Subcutaneous abdominal adipose tissue (tissue), 5 donors: ENCODE data around the gene POU2F3.

Source experiments
- H3K27ac ChIP-seq: one replicate; pipeline ENCODE4 v1.7.0; 2013; ENCODE audit warnings: low read depth, mild to moderate bottlenecking, inconsistent platforms, low read length, moderate library complexity
- H3K27me3 ChIP-seq, 5 donors: one replicate each; pipeline ENCODE4 v1.7.0; 2013; ENCODE audit warnings: low read length in 5 of 5, inconsistent platforms in 1 of 5; ENCODE audit not compliant: control insufficient read depth in 5 of 5, insufficient read depth in 4 of 5
- H3K36me3 ChIP-seq, 5 donors: one replicate each; pipeline ENCODE4 v1.7.0; 2013; ENCODE audit warnings: low read length in 5 of 5; ENCODE audit not compliant: control insufficient read depth in 5 of 5, insufficient read depth in 5 of 5
- H3K4me1 ChIP-seq, 5 donors: one replicate each; pipeline ENCODE4 v1.7.0; 2013; ENCODE audit warnings: low read length in 5 of 5, mild to moderate bottlenecking in 3 of 5, moderate library complexity in 1 of 5; ENCODE audit not compliant: control insufficient read depth in 5 of 5, insufficient read depth in 5 of 5
- H3K4me3 ChIP-seq, 5 donors: one replicate each; pipeline ENCODE4 v1.7.0; 2013; ENCODE audit warnings: low read length in 5 of 5, low read depth in 1 of 5
- H3K9ac ChIP-seq, 5 donors: one replicate each; pipeline ENCODE4 v1.7.0; 2013; ENCODE audit warnings: low read length in 5 of 5, mild to moderate bottlenecking in 4 of 5, moderate library complexity in 3 of 5
- H3K9me3 ChIP-seq, 5 donors: one replicate each; pipeline ENCODE4 v1.7.0; 2013; ENCODE audit warnings: low read length in 5 of 5; ENCODE audit not compliant: control insufficient read depth in 5 of 5
- donor health status: healthy.
- donor health status: healthy.
- donor health status: healthy.
- donor health status: healthy.
- donor health status: healthy.

POU2F3 gene

DNA sequence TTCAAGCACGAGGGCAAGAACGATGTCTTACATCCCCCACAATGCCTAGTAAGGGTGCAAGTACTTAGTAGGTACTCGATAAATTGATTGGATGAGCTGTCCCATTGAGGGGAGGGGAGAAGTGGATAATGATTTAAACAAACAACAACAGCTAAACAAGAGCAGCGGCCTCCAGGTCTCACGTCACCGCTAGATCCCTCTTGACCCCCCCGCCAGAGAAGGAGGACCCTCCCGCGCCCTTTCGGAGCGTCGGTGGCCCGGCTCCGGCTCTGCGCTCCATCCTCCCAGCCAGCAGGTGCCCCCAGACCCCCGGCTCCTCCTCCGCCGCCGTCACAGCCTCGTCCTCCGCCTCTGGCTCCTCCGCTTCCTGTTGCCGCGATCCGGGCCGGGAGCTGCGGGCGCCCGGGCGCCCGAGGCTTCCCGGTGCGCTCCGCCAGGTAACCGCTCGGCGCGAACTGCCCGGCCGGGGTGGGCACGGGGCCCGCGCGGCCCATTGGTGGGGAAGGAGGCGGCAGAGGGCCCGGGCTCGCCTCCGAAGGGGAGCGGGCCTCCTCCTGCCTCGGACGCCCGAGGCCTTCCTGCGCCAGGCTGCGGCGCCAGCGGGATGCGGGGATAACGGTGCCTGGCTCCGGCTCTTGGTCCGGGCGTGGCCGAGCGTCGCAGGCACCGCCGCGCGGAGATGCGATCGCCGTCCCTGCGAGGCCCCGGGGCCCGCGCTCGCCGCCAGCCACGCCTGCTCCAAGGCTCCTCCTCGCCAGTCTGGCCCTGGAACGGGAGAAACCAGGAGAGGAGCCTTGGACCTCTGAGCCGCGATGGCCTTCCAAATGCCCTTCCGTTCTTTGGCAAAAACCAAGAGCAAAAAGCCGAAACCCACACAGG, 85.2 kb downstream of the POU2F3 start, which contains the start of gene TLCD5:
TSS of gene TLCD5 (plus strand) at position 368 of the 879 bp plus-strand sequence. CDS start 2,143 bp downstream, outside the sequence.
- Histone ChIP-seq H3K4me1 (peaks cover 0 to 24% (median 15%) of the 10 kb centered on the region in 5 donors), H3K27me3 (peaks cover 0 to 4% (median 0%) of the 10 kb centered on the region in 5 donors)

DNA sequence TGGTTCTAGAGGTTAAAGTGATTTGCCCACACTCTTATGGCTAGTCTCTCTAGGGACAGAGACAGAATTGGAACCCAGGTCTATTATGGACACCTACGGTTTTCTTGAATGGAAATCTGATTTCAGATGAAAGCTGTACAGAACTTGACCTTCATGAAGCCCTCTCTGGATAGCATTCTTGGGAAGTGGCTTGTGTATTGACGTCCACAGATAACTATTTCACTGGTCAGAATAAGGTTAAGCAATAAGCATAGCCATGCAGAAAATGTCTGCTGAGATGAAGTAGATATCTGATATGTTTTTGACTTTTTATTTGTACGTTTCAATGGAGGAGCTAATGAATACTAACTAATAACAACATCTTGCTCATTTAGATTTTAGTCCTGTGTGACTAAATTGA, 86.3 kb downstream of the POU2F3 start:
- Histone ChIP-seq H3K9ac (peak overlapping the region in 2 of 5 donors; percentile 74 to 81), H3K27ac (peak overlapping the region; percentile 38), H3K27me3 (peaks cover 0 to 4% (median 0%) of the 10 kb centered on the region in 5 donors), H3K9me3 (no peaks in the 10 kb centered on the region), H3K4me3 (peak overlapping the region in 3 of 5 donors; percentile 57 to 77 (median 72)), H3K4me1 (peaks cover 0 to 24% (median 17%) of the 10 kb centered on the region in 5 donors), H3K36me3 (peaks cover 0 to 11% (median 8%) of the 10 kb centered on the region in 5 donors)

More for the DNA sequence above, 85.2 kb downstream of the POU2F3 start, which contains the start of gene TLCD5:
- Histone ChIP-seq H3K4me3 (peak within 1 kb of the TSS; percentile 68 to 77 (median 68)), H3K9me3 (no peaks in the 10 kb centered on the region), H3K9ac (peak within 1 kb of the TSS in 3 of 5 donors; percentile 66 to 81 (median 74)), H3K36me3 (peaks cover 0 to 5% (median 4%) of the 10 kb centered on the region in 5 donors), H3K27ac (peak within 1 kb of the TSS; percentile 38)

DNA sequence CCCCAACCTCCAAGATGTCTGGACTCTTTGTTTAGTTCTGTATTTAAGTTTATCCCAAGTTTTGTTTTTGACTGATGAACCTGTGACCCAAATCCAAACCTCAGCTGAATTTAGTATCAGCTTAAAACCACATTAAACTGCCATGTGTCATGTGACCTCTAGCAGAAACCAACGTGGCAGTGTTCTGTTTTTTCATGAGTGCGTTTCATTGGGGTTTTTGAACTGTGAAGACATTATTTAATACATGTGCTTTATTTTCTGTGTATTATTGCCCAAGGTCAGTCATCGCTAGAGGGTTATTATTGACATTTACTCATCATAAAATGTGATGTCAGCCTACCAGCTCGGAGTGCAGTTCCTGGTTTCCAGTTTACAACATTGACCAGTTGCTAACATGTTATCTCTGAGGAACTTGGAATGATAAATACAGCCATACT, 86.9 kb downstream of the POU2F3 start:
- H3K9me3 ChIP-seq, result no peaks in the 10 kb centered on the region
- H3K9ac ChIP-seq, result no peak overlapping the region
- H3K4me3 ChIP-seq, result no peak overlapping the region
- peaks cover 0 to 4% (median 0%) of the 10 kb centered on the region in 5 donors for H3K27me3 ChIP-seq
- peaks cover 0 to 11% (median 8%) of the 10 kb centered on the region in 5 donors for H3K36me3 ChIP-seq
- H3K27ac ChIP-seq, result no peak overlapping the region
- peaks cover 0 to 30% (median 20%) of the 10 kb centered on the region in 5 donors for H3K4me1 ChIP-seq

DNA sequence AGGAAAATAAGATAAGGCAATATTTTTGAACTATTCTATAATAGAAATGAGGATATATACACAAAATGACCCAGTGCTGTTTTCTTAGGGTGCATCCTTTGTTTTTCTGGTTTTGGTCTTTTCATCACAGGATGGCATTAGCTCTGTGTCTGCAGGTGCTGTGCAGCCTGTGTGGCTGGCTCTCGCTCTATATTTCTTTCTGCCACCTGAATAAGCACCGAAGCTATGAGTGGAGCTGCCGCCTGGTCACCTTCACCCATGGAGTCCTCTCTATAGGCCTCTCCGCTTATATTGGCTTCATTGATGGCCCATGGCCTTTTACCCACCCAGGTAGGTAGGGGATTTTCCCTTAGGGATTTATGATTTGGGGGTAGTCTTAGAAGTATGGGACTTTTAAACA, 87.4 kb downstream of the POU2F3 start:
- no peak overlapping the region for H3K4me3 ChIP-seq
- H3K36me3 ChIP-seq, result peaks cover 0 to 11% (median 8%) of the 10 kb centered on the region in 5 donors
- no peak overlapping the region for H3K27ac ChIP-seq
- H3K9me3 ChIP-seq, result no peaks in the 10 kb centered on the region
- H3K9ac ChIP-seq, result no peak overlapping the region
- peaks cover 0 to 32% (median 23%) of the 10 kb centered on the region in 5 donors for H3K4me1 ChIP-seq
- H3K27me3 ChIP-seq, result peaks cover 0 to 4% (median 0%) of the 10 kb centered on the region in 5 donors

DNA sequence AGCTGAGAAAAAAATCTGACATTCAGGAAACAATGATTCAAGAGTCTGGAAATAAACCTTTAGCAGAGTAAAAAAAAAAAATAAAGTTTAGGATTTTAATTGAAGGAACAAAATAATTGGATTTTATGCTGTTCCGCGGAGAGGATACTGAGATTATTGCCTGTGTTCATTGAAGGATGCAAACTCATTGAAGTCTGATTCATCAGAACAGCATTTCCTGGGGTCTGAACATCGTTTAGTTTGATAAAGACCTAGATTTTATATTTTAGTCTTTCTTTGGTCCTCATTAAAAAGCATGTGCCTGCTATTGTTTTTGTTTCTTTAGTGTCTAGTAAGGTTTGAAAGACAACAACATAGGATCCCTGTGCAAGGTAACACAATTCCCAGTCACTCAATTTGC, 89.6 kb downstream of the POU2F3 start:
- H3K9me3 ChIP-seq, result no peaks in the 10 kb centered on the region
- H3K36me3 ChIP-seq, result peaks cover 0 to 11% (median 8%) of the 10 kb centered on the region in 5 donors
- H3K4me3 ChIP-seq, result no peak overlapping the region
- H3K27ac ChIP-seq, result no peak overlapping the region
- H3K4me1 ChIP-seq, result peaks cover 0 to 31% (median 24%) of the 10 kb centered on the region in 5 donors
- H3K9ac ChIP-seq, result no peak overlapping the region
- H3K27me3 ChIP-seq, result peaks cover 0 to 3% (median 0%) of the 10 kb centered on the region in 5 donors

DNA sequence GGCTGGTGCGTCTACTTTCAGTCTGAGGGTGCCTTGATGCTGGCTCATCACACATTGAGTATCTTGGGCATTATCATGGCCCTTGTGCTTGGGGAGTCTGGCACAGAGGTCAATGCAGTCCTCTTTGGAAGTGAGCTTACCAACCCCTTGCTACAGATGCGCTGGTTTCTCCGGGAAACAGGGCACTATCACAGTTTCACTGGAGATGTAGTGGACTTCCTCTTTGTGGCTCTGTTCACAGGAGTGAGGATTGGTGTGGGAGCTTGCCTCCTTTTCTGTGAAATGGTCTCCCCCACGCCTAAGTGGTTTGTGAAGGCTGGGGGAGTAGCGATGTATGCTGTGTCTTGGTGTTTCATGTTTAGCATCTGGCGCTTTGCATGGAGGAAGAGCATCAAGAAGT, 90.1 kb downstream of the POU2F3 start:
- H3K4me3 ChIP-seq, result no peak overlapping the region
- no peak overlapping the region for H3K9ac ChIP-seq
- H3K9me3 ChIP-seq, result no peaks in the 10 kb centered on the region
- H3K27me3 ChIP-seq, result no peaks in the 10 kb centered on the region
- peaks cover 0 to 11% (median 8%) of the 10 kb centered on the region in 5 donors for H3K36me3 ChIP-seq
- peaks cover 0 to 27% (median 20%) of the 10 kb centered on the region in 5 donors for H3K4me1 ChIP-seq
- no peak overlapping the region for H3K27ac ChIP-seq

DNA sequence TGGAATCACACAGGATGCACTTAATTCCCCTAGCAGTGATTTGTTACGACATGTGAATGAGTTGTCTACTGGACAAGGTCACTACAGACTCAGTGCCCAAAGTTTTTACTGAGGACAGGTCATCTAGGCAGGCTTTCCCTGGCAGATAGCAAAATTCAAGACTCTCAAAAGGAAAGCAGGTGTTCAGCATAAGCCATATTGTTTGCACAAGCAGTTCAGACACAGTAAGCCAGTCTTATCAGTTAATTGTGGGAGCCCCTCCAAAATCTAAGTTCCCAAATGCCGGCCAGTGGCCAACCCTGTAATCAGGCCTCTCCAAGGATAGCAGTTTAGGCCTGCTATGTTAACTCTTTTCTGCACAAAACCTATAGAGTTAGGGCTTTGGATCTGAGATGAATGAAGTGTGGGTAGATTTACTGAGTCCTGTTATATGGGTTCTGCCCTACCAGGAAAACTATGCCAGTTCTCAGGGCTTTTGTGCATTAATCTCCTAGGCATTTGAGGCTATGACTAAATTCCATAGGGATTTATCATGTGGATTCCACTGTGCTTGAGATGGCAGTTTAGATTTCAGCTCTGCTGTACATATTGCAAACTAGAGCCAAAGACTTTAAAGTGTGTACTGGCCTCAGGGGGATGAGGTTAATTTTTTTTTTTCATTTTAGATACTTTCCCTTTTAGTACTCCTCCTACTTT, 91.5 kb downstream of the POU2F3 start:
- peaks cover 0 to 11% (median 8%) of the 10 kb centered on the region in 5 donors for H3K36me3 ChIP-seq
- H3K4me1 ChIP-seq, result peaks cover 0 to 21% (median 18%) of the 10 kb centered on the region in 5 donors
- no peak overlapping the region for H3K4me3 ChIP-seq
- no peak overlapping the region for H3K9ac ChIP-seq
- H3K27me3 ChIP-seq, result no peaks in the 10 kb centered on the region
- no peaks in the 10 kb centered on the region for H3K9me3 ChIP-seq
- H3K27ac ChIP-seq, result no peak overlapping the region

DNA sequence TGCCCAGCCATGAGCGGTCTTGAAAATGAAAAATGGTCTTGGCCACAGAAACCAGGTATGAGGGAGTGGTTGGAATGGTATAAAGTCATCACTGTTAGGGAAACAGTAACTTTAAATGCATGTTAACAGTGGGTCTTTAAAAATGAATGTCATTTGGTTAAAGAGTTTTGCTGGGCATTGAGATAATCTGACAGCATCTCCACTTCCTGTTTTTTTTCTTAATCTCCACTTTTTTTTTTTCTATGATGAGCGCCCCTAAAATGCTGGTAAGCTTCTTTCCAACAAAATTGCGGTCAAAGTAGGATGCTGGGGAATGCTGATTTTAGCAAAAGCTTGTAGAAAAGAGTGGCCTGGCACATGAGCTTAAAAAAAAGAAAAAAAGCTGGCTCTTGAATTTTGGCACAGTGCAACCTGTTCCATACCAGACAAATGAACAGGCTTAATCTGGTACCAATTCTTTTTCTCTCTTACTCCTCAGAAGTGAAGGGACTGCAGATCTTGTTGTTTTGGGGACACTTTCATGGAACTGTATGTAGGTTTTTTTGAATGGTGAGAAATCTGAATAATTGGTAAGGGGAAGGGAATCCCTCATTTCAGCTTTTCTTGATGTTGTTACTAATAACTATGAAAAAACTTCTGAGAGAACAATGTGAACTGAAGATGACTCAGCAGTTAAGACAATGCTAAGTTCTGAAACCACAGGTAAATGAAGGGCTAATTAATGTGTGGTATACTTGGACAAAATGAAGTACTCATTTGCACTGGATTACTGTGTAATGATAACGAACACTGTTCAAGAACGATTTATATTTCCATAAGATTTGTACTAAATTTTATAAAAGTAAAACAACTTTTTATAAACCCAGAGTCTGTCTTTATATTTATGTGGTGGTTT, 93.1 kb downstream of the POU2F3 start:
- H3K36me3 ChIP-seq, result peaks cover 0 to 11% (median 8%) of the 10 kb centered on the region in 5 donors
- H3K27me3 ChIP-seq, result no peaks in the 10 kb centered on the region
- no peak overlapping the region for H3K4me3 ChIP-seq
- H3K4me1 ChIP-seq, result peaks cover 0 to 30% (median 21%) of the 10 kb centered on the region in 5 donors
- H3K9me3 ChIP-seq, result no peaks in the 10 kb centered on the region
- H3K9ac ChIP-seq, result no peak overlapping the region
- no peak overlapping the region for H3K27ac ChIP-seq

DNA sequence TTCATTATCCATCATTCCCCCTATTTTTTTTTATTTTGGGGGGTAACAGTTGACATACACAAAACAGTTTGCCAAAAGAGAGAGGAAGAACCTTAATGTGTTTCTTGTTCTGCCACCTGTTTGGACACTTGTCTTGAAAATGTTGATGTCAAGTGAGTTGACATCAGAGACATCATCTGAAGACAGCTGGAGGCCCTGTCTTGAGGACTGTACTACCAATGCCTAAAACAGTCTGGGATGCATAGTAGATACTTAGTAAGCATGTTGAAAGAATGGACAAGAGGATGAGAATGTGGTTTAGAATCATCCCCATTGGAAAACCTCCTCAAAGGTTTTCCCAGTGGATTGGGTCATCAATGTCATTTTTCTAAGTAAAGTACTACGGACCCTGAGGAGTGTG, 93.9 kb downstream of the POU2F3 start:
- Histone ChIP-seq H3K4me3 (no peak overlapping the region), H3K27ac (no peak overlapping the region), H3K4me1 (peaks cover 0 to 37% (median 28%) of the 10 kb centered on the region in 5 donors), H3K36me3 (peaks cover 0 to 11% (median 8%) of the 10 kb centered on the region in 5 donors), H3K9ac (no peak overlapping the region), H3K27me3 (no peaks in the 10 kb centered on the region), H3K9me3 (no peaks in the 10 kb centered on the region)
